ENCODE results near the gene PSMA1.

Gene PSMA1

GRCh38 chr11:14480716-14481115 is 39.5 kb downstream of the PSMA1 start:
- H2AFZ ChIP-seq (ENCODE audit: low read depth, low read length): no peak overlapping the region
- no peaks in the 10 kb centered on the region for H3K9me3 ChIP-seq (ENCODE audit: insufficient read depth, low read length, severe bottlenecking)
- TF ChIP-seq EZH2 (IDR thresholded peaks at IDR 0.05; ENCODE audit: borderline replicate concordance, low read depth, low read length, severe bottlenecking): no peak
- no peak for TF ChIP-seq CTCF (IDR thresholded peaks at IDR 0.05; ENCODE audit: borderline replicate concordance, extremely low read depth, low read length, poor library complexity, severe bottlenecking)
- H3K9ac ChIP-seq (ENCODE audit: low read depth, low read length): no peak overlapping the region
- H4K20me1 ChIP-seq (ENCODE audit: insufficient read depth, low read length): no peaks in the 10 kb centered on the region
- H3K79me2 ChIP-seq (ENCODE audit: insufficient read depth, low read length): 0 out of 2 replicates have a peak, but pooled peaks cover 2% of the 10 kb centered on the region
- no peak overlapping the region for H3K4me2 ChIP-seq (ENCODE audit: insufficient read depth, low read length)
- H3K4me3 ChIP-seq (ENCODE audit: low read depth in 1 of 2, low read length in 2 of 2): no peak overlapping the region
- no peak for DNase-seq
- no peaks in the 10 kb centered on the region for H3K4me1 ChIP-seq (ENCODE audit: insufficient read depth, low read length)
- ATAC-seq (ENCODE audit: insufficient read depth, low read depth): 0 out of 3 replicates have a peak, but pooled peaks have one; percentile 27
- H3K36me3 ChIP-seq (ENCODE audit: insufficient read depth, low read length): peaks cover 98% of the 10 kb centered on the region
- no peaks in the 10 kb centered on the region for H3K27me3 ChIP-seq (ENCODE audit: insufficient read depth, low read length, poor library complexity)
- no peak overlapping the region for H3K27ac ChIP-seq (ENCODE audit: low read length)

- Histone ChIP-seq H3K9me3 (ENCODE audit: insufficient read depth, low read length, severe bottlenecking) (no peaks in the 10 kb centered on the region), H4K20me1 (ENCODE audit: insufficient read depth, low read length) (no peaks in the 10 kb centered on the region), H3K27me3 (ENCODE audit: insufficient read depth, low read length, poor library complexity) (no peaks in the 10 kb centered on the region), H3K4me3 (ENCODE audit: low read depth in 1 of 2, low read length in 2 of 2) (no peak overlapping the region), H3K9ac (ENCODE audit: low read depth, low read length) (no peak overlapping the region), H3K79me2 (ENCODE audit: insufficient read depth, low read length) (no peaks in the 10 kb centered on the region), H3K4me2 (ENCODE audit: insufficient read depth, low read length) (no peak overlapping the region), H3K4me1 (ENCODE audit: insufficient read depth, low read length) (no peaks in the 10 kb centered on the region), H2AFZ (ENCODE audit: low read depth, low read length) (no peak overlapping the region), H3K36me3 (ENCODE audit: insufficient read depth, low read length) (peaks cover 98% of the 10 kb centered on the region), H3K27ac (ENCODE audit: low read length) (no peak overlapping the region)
- ATAC-seq (ENCODE audit: insufficient read depth, low read depth): no peak
- TF ChIP-seq CTCF (IDR thresholded peaks at IDR 0.05; ENCODE audit: borderline replicate concordance, extremely low read depth, low read length, poor library complexity, severe bottlenecking): no peak
- TF ChIP-seq EZH2 (IDR thresholded peaks at IDR 0.05; ENCODE audit: borderline replicate concordance, low read depth, low read length, severe bottlenecking): no peak
- DNase-seq: no peak
These were observed 49.1 kb downstream of the PSMA1 start for GRCh38 chr11:14471127-14471526.

- TF ChIP-seq CTCF (IDR thresholded peaks at IDR 0.05; ENCODE audit: borderline replicate concordance, extremely low read depth, low read length, poor library complexity, severe bottlenecking) (no peak), EZH2 (IDR thresholded peaks at IDR 0.05; ENCODE audit: borderline replicate concordance, low read depth, low read length, severe bottlenecking) (no peak)
- no peaks in the 10 kb centered on the region for H3K4me1 ChIP-seq (ENCODE audit: insufficient read depth, low read length)
- H3K36me3 ChIP-seq (ENCODE audit: insufficient read depth, low read length): peaks cover 97% of the 10 kb centered on the region
- H3K4me3 ChIP-seq (ENCODE audit: low read depth in 1 of 2, low read length in 2 of 2): no peak overlapping the region
- H3K4me2 ChIP-seq (ENCODE audit: insufficient read depth, low read length): no peak overlapping the region
- DNase-seq: no peak
- H3K79me2 ChIP-seq (ENCODE audit: insufficient read depth, low read length): no peaks in the 10 kb centered on the region
- no peak for ATAC-seq (ENCODE audit: insufficient read depth, low read depth)
- H3K9ac ChIP-seq (ENCODE audit: low read depth, low read length): no peak overlapping the region
- H4K20me1 ChIP-seq (ENCODE audit: insufficient read depth, low read length): no peaks in the 10 kb centered on the region
- no peak overlapping the region for H3K27ac ChIP-seq (ENCODE audit: low read length)
- no peaks in the 10 kb centered on the region for H3K9me3 ChIP-seq (ENCODE audit: insufficient read depth, low read length, severe bottlenecking)
- H3K27me3 ChIP-seq (ENCODE audit: insufficient read depth, low read length, poor library complexity): no peaks in the 10 kb centered on the region
- no peak overlapping the region for H2AFZ ChIP-seq (ENCODE audit: low read depth, low read length)
These were observed 56.6 kb downstream of the PSMA1 start for GRCh38 chr11:14463623-14464022.

GRCh38 chr11:14460147-14460546 is 60.0 kb downstream of the PSMA1 start:
- Histone ChIP-seq H3K36me3 (ENCODE audit: insufficient read depth, low read length) (peaks cover 91% of the 10 kb centered on the region), H3K9me3 (ENCODE audit: insufficient read depth, low read length, severe bottlenecking) (no peaks in the 10 kb centered on the region), H3K27ac (ENCODE audit: low read length) (no peak overlapping the region), H3K4me2 (ENCODE audit: insufficient read depth, low read length) (no peak overlapping the region), H3K9ac (ENCODE audit: low read depth, low read length) (no peak overlapping the region), H3K4me1 (ENCODE audit: insufficient read depth, low read length) (no peaks in the 10 kb centered on the region), H4K20me1 (ENCODE audit: insufficient read depth, low read length) (no peaks in the 10 kb centered on the region), H3K27me3 (ENCODE audit: insufficient read depth, low read length, poor library complexity) (no peaks in the 10 kb centered on the region), H3K4me3 (ENCODE audit: low read depth in 1 of 2, low read length in 2 of 2) (no peak overlapping the region), H2AFZ (ENCODE audit: low read depth, low read length) (no peak overlapping the region), H3K79me2 (ENCODE audit: insufficient read depth, low read length) (no peaks in the 10 kb centered on the region)
- DNase-seq (no peak), ATAC-seq (ENCODE audit: insufficient read depth, low read depth) (no peak)
- TF ChIP-seq EZH2 (IDR thresholded peaks at IDR 0.05; ENCODE audit: borderline replicate concordance, low read depth, low read length, severe bottlenecking): no peak
- TF ChIP-seq CTCF (IDR thresholded peaks at IDR 0.05; ENCODE audit: borderline replicate concordance, extremely low read depth, low read length, poor library complexity, severe bottlenecking): no peak
